GM18502 (cell line): Measurements from ENCODE around the gene RAB11FIP5.

ENCODE experiments used
- ATAC-seq: cut with Tn5 transposase; IDR thresholded peaks from one replicate; pipeline ENCODE4 v1.9.1; 2021; ENCODE audit warnings: mild to moderate bottlenecking; ENCODE audit not compliant: unreplicated experiment, poor library complexity

The RAB11FIP5 gene

GRCh38 chr2:73034661-73035375, 77.9 kb downstream of the RAB11FIP5 start:
- ATAC-seq, result no peak

DNA sequence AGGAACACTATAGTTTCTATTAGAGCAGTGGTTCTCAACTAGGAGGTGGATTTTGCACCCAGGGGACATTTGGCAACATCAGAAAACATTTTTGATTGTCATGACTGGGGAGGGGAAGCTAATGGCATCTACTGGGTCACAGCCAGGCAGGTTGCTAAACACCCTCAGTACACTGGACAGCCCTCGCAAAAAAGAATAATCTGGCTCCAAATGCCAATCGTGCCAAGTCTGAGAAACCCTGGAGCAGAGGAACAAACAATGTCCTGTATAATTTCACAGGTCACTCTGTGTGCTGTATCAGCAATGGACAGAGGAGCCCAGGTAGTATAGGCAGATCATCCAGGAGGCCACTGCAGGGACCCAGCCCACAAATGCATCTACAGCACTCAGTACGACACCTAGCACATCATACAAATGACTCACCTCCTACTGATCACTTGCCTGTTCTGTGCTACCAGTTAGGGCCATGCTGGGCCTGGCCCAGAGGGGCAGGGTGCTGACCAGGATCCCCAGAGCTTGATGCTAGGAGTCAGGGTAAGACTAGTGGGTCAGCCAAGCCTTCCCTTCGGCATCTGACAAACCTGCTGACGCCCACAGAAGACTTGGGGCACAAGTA, 78.9 kb downstream of the RAB11FIP5 start:
- ATAC-seq, result no peak

- ATAC-seq, result no peak
Measured at GRCh38 chr2:73033142-73033765, 79.5 kb downstream of the RAB11FIP5 start.

- no peak for ATAC-seq
Measured at GRCh38 chr2:73032702-73033097, 80.0 kb downstream of the RAB11FIP5 start.

- no peak for ATAC-seq
Measured at GRCh38 chr2:73031725-73032701, 80.7 kb downstream of the RAB11FIP5 start.

DNA sequence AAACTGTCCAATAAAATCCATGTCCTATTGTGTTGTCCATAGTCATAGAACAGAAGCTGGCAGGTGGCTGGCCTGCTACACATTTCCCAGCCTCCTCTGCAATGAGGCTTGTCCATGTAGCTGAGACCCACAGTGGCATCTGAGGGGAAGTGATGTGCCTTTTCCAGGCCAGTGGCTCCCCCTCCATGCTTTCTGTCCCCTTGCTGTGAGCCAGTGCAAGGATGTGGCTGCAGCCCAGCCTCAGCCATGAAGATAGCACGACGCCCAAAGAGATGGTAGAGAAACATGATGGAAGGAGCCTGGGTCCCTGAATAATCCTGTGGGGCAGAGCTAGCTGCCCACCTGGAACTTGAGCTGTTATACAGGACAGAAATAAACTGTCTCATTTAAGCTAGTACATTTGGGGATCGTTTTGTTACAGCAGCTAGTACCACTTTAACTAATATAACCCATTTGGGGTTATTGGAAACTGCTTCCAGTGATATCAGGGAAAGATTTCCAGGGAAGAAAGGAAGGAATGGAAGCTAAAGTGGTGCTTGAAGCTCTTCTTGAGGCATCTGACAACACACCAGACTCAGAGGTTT, 81.6 kb downstream of the RAB11FIP5 start:
- no peak for ATAC-seq

DNA sequence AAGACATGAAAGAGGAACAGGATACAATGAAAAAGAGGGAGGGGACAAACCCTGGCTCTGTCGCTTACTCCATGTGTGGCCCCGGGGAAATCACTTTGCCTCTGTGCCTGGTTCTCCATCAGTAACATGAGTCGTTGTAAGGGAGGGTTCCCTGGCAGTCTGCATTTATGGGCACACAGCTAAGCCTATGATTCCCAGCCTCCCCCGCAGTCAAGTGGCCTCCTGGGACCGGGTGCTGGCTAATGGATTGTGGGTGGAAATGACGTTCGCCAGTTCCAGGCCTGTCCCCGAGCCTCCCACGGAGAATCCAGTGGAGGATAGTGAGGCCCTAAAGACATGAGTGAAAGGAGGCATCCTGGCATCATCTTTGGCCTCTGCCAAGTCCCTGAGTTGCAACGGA, 83.9 kb downstream of the RAB11FIP5 start:
- ATAC-seq, result no peak

- no peak for ATAC-seq
Measured at GRCh38 chr2:73027340-73027739, 85.4 kb downstream of the RAB11FIP5 start.

DNA sequence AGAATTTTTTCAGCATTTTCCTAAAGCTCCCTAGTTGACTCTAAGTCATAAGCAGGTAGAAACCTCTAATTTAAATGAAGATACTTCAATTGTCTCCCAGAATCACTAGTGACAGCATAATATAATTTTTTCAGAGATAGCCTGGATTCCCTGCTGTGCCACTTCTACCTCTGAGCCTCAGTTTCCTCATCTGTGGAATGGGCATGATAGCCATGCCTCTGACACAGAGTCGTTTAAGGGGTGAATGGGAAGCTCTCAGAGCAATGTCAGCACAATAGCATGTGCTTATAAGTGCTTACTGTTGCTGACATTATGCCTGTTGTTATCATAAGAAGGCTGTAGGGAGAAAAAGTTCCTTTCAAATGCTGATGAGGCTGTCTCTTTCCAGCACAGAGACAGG, 89.3 kb downstream of the RAB11FIP5 start:
- ATAC-seq, result no peak
